ENCODE measurements around the gene PABPN1L. TPM values are rescaled to one million over a fixed set of nuclear protein-coding genes. Genes with fewer than 3 reads are reported as not detected.

PABPN1L gene
- total and polyA plus RNA-seq, 2 experiments from 2014 or later, result not detected

DNA sequence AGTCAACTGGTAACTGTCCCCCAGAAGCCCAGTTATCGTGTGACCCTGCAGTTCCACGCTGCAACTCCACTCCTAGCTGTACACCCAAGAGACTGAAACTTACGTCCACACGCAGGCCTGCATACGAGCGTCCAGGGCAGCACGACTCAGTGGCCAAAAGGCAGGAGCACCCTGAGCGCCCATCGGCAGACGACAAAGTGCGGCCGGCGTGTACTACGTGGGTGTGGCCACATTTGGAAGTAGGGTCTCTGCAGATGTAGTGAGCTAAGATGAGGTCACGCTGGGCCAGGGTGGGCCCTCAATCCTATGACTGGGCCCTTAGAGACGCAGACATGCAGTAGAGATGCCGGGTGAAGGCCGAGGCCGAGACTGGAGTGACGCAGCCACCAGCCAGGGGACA, 23.2 kb downstream of the PABPN1L start:
- Histone ChIP-seq H3K4me2 (no peak overlapping the region), H3K9me2 (ENCODE audit: insufficient read depth) (no peaks in the 10 kb centered on the region), H3K27me3 (ENCODE audit: insufficient read depth) (no peaks in the 10 kb centered on the region), H2AFZ (no peak overlapping the region), H3K4me3 (no peak overlapping the region), H3K4me1 (ENCODE audit: insufficient read depth) (no peaks in the 10 kb centered on the region), H3K27ac (ENCODE audit: low read depth) (no peak overlapping the region), H4K20me1 (replicated peaks; ENCODE audit: insufficient read depth) (no peaks in the 10 kb centered on the region), H3K79me2 (replicated peaks; ENCODE audit: insufficient read depth) (no peaks in the 10 kb centered on the region), H3K36me3 (ENCODE audit: insufficient read depth) (no peaks in the 10 kb centered on the region; the same call in 1 of the 2 replicates), H3F3A (replicated peaks; ENCODE audit: low read depth) (no peaks in the 10 kb centered on the region)
- Mint-ChIP-seq H3K36me3 (ENCODE audit: low read depth) (peaks cover 11% of the 10 kb centered on the region), H3K27ac (no peak overlapping the region), H3K4me1 (0 out of 3 replicates have a peak, but pooled peaks cover 3% of the 10 kb centered on the region), H3K9me3 (no peaks in the 10 kb centered on the region), H3K27me3 (ENCODE audit: insufficient read depth, low read depth, poor library complexity) (peaks cover 14% of the 10 kb centered on the region), H3K4me3 (no peak overlapping the region)
- TF ChIP-seq POLR2AphosphoS5 (IDR thresholded peaks at IDR 0.05; ENCODE audit: low read depth) (no peak), ZNF331 (CRISPR knock-in tag; IDR thresholded peaks at IDR 0.05; ENCODE audit: low read depth) (no peak), STAT1 (IDR thresholded peaks at IDR 0.05; ENCODE audit: unreplicated experiment) (no peak), EZH2phosphoT487 (IDR thresholded peaks at IDR 0.05; ENCODE audit: unreplicated experiment) (no peak), ZNF114 (CRISPR knock-in tag; IDR thresholded peaks at IDR 0.05) (no peak), NANOG (IDR thresholded peaks at IDR 0.05; ENCODE audit: borderline replicate concordance) (no peak), EZH2 (IDR thresholded peaks at IDR 0.05; ENCODE audit: low read depth, unreplicated experiment) (no peak)
- TF ChIP-seq, protein P1, sequence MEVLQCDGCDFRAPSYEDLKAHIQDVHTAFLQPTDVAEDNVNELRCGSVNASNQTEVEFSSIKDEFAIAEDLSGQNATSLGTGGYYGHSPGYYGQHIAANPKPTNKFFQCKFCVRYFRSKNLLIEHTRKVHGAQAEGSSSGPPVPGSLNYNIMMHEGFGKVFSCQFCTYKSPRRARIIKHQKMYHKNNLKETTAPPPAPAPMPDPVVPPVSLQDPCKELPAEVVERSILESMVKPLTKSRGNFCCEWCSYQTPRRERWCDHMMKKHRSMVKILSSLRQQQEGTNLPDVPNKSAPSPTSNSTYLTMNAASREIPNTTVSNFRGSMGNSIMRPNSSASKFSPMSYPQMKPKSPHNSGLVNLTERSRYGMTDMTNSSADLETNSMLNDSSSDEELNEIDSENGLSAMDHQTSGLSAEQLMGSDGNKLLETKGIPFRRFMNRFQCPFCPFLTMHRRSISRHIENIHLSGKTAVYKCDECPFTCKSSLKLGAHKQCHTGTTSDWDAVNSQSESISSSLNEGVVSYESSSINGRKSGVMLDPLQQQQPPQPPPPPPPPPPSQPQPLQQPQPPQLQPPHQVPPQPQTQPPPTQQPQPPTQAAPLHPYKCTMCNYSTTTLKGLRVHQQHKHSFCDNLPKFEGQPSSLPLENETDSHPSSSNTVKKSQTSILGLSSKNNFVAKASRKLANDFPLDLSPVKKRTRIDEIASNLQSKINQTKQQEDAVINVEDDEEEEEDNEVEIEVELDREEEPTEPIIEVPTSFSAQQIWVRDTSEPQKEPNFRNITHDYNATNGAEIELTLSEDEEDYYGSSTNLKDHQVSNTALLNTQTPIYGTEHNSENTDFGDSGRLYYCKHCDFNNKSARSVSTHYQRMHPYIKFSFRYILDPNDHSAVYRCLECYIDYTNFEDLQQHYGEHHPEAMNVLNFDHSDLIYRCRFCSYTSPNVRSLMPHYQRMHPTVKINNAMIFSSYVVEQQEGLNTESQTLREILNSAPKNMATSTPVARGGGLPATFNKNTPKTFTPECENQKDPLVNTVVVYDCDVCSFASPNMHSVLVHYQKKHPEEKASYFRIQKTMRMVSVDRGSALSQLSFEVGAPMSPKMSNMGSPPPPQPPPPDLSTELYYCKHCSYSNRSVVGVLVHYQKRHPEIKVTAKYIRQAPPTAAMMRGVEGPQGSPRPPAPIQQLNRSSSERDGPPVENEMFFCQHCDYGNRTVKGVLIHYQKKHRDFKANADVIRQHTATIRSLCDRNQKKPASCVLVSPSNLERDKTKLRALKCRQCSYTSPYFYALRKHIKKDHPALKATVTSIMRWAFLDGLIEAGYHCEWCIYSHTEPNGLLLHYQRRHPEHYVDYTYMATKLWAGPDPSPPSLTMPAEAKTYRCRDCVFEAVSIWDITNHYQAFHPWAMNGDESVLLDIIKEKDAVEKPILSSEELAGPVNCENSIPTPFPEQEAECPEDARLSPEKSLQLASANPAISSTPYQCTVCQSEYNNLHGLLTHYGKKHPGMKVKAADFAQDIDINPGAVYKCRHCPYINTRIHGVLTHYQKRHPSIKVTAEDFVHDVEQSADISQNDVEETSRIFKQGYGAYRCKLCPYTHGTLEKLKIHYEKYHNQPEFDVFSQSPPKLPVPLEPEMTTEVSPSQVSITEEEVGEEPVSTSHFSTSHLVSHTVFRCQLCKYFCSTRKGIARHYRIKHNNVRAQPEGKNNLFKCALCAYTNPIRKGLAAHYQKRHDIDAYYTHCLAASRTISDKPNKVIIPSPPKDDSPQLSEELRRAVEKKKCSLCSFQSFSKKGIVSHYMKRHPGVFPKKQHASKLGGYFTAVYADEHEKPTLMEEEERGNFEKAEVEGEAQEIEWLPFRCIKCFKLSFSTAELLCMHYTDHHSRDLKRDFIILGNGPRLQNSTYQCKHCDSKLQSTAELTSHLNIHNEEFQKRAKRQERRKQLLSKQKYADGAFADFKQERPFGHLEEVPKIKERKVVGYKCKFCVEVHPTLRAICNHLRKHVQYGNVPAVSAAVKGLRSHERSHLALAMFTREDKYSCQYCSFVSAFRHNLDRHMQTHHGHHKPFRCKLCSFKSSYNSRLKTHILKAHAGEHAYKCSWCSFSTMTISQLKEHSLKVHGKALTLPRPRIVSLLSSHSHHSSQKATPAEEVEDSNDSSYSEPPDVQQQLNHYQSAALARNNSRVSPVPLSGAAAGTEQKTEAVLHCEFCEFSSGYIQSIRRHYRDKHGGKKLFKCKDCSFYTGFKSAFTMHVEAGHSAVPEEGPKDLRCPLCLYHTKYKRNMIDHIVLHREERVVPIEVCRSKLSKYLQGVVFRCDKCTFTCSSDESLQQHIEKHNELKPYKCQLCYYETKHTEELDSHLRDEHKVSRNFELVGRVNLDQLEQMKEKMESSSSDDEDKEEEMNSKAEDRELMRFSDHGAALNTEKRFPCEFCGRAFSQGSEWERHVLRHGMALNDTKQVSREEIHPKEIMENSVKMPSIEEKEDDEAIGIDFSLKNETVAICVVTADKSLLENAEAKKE (CRISPR knock-in tag; IDR thresholded peaks at IDR 0.05), result no peak
- TF ChIP-seq, protein P2, sequence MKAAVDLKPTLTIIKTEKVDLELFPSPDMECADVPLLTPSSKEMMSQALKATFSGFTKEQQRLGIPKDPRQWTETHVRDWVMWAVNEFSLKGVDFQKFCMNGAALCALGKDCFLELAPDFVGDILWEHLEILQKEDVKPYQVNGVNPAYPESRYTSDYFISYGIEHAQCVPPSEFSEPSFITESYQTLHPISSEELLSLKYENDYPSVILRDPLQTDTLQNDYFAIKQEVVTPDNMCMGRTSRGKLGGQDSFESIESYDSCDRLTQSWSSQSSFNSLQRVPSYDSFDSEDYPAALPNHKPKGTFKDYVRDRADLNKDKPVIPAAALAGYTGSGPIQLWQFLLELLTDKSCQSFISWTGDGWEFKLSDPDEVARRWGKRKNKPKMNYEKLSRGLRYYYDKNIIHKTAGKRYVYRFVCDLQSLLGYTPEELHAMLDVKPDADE (IDR thresholded peaks at IDR 0.05), result no peak
- TF ChIP-seq, protein P3, sequence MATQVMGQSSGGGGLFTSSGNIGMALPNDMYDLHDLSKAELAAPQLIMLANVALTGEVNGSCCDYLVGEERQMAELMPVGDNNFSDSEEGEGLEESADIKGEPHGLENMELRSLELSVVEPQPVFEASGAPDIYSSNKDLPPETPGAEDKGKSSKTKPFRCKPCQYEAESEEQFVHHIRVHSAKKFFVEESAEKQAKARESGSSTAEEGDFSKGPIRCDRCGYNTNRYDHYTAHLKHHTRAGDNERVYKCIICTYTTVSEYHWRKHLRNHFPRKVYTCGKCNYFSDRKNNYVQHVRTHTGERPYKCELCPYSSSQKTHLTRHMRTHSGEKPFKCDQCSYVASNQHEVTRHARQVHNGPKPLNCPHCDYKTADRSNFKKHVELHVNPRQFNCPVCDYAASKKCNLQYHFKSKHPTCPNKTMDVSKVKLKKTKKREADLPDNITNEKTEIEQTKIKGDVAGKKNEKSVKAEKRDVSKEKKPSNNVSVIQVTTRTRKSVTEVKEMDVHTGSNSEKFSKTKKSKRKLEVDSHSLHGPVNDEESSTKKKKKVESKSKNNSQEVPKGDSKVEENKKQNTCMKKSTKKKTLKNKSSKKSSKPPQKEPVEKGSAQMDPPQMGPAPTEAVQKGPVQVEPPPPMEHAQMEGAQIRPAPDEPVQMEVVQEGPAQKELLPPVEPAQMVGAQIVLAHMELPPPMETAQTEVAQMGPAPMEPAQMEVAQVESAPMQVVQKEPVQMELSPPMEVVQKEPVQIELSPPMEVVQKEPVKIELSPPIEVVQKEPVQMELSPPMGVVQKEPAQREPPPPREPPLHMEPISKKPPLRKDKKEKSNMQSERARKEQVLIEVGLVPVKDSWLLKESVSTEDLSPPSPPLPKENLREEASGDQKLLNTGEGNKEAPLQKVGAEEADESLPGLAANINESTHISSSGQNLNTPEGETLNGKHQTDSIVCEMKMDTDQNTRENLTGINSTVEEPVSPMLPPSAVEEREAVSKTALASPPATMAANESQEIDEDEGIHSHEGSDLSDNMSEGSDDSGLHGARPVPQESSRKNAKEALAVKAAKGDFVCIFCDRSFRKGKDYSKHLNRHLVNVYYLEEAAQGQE (IDR thresholded peaks at IDR 0.05; ENCODE audit: unreplicated experiment), result no peak
- TF ChIP-seq, protein P4, sequence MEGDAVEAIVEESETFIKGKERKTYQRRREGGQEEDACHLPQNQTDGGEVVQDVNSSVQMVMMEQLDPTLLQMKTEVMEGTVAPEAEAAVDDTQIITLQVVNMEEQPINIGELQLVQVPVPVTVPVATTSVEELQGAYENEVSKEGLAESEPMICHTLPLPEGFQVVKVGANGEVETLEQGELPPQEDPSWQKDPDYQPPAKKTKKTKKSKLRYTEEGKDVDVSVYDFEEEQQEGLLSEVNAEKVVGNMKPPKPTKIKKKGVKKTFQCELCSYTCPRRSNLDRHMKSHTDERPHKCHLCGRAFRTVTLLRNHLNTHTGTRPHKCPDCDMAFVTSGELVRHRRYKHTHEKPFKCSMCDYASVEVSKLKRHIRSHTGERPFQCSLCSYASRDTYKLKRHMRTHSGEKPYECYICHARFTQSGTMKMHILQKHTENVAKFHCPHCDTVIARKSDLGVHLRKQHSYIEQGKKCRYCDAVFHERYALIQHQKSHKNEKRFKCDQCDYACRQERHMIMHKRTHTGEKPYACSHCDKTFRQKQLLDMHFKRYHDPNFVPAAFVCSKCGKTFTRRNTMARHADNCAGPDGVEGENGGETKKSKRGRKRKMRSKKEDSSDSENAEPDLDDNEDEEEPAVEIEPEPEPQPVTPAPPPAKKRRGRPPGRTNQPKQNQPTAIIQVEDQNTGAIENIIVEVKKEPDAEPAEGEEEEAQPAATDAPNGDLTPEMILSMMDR (conservative IDR thresholded peaks at IDR 0.05; ENCODE audit: low read depth in 2 of 2), result no peak
- DNase-seq (ENCODE audit: low spot score), result no peak
- no peak for ATAC-seq

Data from GM23338 (cell line).